Measurements from ENCODE around the gene RHOXF2.
A peak's percentile ranks its signal among the peaks of the same experiment; 100 is the strongest.

The RHOXF2 gene

DNA sequence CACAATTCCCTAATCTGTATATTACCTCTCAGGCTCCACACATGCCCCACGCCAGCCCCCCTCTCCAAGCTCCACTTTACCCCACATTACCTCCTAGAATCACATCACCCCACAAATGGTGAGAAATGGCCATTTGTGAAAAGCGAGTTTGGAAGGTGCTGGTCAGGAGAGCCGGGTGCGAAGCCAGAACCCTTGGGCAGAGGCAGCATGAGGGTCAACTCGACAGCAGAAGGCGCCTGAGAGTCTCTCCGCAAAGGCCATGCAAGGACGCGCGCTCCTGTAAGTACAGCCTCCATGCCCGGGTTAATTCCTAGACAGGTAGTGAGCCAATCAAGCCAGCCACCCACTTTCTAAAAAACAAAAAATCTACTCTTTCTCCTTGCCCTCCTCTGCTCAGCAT lies 42.4 kb downstream of the RHOXF2 start:
- no peak for DNase-seq (ENCODE audit: low read depth)

DNA sequence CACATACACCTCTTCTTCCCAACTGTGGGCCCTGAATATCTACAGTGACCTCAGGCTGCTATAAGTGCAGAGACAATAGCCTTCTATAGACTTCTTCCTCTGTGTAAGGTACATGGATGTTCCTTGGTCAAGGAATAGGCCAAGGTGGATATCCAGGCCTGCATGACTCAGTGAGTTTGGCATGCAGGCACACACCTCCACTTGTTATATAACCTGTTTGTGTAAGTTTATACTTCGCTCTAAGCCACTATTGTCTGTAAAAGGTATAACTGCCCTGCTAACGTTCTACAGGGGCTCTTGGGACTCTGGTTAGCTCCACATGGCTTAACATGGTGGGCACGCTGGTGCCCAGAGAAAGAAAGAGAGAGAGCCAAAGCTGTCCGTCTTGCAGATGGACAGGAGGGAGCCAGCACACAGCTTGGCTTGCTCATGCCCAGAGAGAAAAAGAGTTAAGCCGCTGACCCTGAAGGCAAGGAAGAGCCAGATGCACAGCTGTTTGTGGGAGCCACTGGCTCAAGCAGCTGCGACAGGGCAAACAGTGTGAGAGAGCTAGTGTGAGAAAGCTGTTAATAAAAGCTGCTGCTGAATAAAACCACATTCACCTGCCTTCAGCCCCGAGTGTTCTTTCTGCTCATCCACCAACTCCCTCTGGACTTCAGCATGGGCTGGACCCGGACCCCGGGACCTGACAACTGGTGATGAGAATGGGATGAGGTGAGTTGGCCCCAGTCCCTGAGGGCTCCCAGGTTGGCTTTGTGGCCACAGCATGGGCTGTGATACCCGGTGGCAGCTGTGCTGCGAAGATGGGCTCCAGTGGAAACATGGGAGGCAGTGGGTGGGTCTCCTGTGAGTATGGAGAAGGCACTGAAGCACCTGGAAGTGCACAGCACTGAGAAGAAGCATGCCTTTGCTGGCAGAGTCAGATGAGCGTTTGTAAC lies 47.7 kb downstream of the RHOXF2 start:
- DNase-seq (ENCODE audit: low read depth), result no peak

DNA sequence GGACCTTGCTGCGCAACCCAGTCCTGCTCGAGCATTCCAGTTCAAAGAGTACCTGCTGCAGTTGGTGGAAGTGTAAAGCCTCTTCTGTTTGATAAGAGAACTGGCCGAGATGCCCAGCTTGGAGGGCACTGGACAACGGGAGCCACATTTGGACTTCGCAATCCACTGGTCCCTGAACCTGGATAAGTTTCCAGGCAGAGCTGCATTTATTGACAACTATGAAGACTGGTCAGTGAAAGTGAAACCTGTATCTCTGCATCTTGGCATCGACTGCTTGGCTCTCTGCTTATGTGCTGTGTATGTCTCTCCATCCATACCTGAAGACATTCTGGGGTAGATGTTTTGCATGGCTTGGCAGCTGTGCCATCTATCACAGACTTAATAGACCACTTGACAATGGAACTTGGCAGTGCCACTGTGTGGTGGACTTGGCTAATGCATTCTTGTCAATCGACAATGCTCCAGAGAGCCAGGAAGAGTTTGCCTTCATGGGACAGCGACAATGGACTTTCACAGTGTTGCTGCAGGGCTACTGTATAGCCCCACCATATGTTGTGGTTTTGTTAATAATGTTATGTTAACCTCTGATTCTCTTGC lies 48.7 kb downstream of the RHOXF2 start:
- DNase-seq (ENCODE audit: low read depth), result no peak

DNA sequence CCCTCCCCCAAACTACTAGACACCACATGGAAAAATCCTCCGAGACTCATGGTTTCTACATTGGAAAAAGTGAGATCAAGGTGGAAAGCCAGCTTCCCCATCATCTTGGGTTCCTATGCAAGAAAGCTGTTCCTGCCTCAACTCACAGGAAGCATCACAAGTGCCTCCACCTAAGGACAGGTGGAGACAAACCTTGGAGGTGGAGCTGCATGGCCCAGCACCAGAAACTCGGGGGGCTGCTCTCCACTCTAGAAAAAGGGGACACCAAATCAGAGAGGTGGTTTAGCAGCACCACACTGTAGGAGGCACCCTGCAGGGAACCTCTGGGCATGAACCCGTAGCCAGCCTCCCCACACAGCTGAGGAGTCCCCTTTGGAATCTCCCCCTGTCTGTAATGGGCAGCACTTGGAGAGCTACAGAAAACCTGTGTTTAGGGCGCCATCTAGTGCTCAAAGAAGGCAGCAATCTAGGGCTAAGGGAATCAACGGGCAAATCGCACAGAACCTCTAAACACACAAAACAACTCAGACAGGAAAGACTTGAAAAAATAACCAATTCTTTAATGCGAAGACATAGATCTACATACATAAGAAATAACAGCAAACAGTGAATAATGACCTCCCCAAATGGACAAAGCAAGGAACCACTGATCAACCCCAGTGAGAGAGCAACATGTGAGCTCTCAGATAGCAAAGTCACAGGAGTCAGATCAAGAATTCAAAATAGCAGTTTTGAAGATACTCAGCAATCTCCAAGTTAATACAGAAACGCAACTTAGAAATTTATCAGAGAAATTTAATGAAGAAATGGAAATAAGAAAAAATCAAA lies 55.2 kb downstream of the RHOXF2 start:
- DNase-seq (ENCODE audit: low read depth), result peak; percentile 7
